ENCODE measurements around the gene RAPGEF4.

Gene RAPGEF4

DNA sequence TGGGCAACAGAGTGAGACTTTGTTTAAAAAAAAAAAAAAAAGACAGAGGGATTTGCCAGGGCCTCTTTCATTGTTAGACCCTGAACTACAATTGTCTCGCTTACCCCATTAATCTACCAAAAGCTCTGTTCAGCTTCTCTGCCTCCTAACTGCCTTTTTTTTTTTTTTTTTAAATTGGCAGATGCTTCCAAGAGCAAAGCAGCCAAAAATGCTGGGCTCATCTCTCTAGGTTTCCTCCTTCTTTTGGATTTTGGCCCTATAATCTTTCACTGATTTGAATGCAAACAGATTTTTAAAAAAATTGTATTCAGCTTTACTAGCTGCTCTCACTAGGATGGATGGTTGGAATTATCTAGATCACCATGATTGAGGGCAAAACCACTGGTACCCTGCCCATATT lies 33.2 kb upstream of the RAPGEF4 start:
- no peak overlapping the region for H3K4me3 ChIP-seq (ENCODE audit: low read depth, low read length)
- TF ChIP-seq, protein P1, sequence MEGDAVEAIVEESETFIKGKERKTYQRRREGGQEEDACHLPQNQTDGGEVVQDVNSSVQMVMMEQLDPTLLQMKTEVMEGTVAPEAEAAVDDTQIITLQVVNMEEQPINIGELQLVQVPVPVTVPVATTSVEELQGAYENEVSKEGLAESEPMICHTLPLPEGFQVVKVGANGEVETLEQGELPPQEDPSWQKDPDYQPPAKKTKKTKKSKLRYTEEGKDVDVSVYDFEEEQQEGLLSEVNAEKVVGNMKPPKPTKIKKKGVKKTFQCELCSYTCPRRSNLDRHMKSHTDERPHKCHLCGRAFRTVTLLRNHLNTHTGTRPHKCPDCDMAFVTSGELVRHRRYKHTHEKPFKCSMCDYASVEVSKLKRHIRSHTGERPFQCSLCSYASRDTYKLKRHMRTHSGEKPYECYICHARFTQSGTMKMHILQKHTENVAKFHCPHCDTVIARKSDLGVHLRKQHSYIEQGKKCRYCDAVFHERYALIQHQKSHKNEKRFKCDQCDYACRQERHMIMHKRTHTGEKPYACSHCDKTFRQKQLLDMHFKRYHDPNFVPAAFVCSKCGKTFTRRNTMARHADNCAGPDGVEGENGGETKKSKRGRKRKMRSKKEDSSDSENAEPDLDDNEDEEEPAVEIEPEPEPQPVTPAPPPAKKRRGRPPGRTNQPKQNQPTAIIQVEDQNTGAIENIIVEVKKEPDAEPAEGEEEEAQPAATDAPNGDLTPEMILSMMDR (IDR thresholded peaks at IDR 0.05; ENCODE audit: borderline replicate concordance, insufficient read depth, low read depth, low read length), result no peak

DNA sequence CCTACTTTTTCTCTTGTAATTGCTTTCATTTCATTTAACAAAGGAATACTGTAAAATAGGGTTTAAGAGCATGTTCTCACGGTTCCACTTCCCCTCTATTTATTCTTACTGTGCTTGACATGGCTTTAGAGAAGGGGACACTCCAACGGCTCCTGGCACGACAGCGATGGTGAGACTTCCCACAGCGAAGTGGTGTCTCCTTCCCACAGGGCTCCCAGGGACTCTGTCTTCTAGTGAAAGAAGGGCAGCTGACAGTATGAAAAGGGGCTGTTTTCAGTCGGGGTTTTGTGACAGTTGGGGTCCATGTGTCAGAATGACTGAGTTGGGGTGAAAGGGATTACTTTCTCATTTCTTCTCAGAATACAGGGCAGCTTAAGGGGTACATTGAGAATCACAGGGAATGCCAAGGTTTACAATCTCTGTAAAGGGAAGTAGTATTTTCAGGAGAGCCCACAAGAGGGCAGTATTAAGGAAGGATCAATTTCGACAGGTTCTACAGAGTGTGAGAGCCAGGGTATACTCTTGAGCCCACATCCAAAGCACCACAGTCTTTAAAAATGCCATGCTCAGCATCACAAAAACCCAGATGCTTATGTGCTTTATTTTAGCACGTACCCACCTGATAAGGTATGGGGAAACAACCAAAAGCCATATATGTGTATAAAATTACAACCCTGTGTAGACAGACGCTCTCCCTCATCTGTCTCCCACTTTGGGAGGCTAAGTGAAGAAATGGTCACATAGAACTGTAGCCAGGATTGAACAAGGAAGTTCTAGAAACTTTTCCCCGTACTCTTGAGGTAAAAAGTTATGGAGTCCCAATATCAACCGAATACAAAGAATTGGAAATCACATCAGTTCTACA lies 31.3 kb upstream of the RAPGEF4 start:
- TF ChIP-seq, protein P1 (IDR thresholded peaks at IDR 0.05; ENCODE audit: borderline replicate concordance, insufficient read depth, low read depth, low read length), result peak; percentile 45; the same call in 1 of the 2 replicates
- H3K4me3 ChIP-seq (ENCODE audit: low read depth, low read length), result no peak overlapping the region

DNA sequence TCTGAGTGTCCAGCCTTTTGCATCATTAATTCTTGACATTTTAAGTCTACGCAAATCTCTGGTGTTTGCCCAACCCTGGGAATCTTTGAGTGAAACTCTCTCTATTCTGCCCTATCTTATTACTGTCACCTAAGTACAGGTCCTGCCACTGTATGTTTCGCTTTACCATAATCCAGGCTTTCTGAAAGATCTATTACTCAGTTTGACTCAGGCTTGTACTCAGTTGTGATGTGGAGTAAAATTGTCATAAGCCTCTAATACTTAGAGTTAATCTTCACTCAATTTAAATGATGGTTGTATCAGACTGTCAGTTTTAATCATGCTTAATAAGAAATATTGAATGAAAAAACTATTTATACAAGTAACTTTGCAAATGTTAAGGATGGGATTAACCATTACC lies 30.3 kb upstream of the RAPGEF4 start:
- TF ChIP-seq, protein P1 (IDR thresholded peaks at IDR 0.05; ENCODE audit: borderline replicate concordance, insufficient read depth, low read depth, low read length), result no peak

DNA sequence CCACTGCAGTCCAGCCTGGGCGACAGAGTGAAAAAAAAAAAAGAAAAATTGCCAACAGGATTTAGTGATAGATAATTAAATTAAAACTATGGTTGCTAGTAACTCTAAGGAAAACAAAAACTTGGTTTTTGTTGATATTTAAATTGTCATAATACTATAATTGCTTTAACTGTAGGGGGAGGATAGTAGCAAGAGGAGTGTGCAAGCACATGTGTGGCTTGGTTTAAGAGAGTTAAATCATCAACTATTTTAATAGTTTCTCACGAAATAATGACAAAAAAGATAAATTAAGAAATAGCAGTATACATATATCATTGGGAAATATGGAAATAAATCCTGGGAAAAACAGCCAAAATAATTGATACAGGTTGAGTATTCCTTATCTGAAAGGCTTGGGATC lies 27.4 kb upstream of the RAPGEF4 start:
- H3K4me3 ChIP-seq (ENCODE audit: low read depth, low read length), result no peak overlapping the region
- TF ChIP-seq, protein P1 (IDR thresholded peaks at IDR 0.05; ENCODE audit: borderline replicate concordance, insufficient read depth, low read depth, low read length), result no peak

More for the DNA sequence above, 30.3 kb upstream of the RAPGEF4 start:
- H3K4me3 ChIP-seq (ENCODE audit: low read depth, low read length), result no peak overlapping the region

DNA sequence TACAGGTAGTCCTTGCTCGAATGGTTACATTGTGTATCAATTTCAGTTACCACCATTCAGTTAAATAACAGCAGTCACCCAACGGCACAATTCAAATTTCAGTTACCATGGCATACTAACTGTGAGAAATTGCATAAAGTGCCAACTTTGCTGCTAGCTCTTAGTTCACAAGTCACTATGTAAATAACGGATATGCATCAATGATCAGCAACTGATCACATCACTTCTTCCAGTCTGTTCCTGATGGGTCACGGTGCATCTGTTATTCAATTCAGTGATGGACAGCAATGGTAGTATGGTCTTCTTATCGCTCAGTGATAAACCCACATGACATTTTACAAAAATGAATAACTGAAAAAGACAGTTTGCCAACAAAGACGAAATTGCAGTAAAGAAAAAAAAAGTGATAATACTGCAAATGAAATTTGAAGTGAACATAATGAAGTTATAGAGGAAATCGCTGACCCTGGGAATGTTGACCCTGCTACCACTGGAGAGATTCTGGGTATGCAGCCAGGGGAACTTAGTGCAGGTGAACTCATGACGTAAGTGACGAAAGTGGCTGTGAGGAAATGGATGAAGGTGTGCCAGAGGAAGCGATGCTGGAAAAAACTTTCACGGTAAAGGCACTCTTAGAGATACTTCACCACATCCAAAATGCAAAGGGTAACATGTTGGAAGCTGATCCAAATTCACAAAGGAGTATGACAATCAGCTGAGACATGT lies 25.9 kb upstream of the RAPGEF4 start:
- no peak overlapping the region for H3K4me3 ChIP-seq (ENCODE audit: low read depth, low read length)
- TF ChIP-seq, protein P1 (IDR thresholded peaks at IDR 0.05; ENCODE audit: borderline replicate concordance, insufficient read depth, low read depth, low read length), result no peak

DNA sequence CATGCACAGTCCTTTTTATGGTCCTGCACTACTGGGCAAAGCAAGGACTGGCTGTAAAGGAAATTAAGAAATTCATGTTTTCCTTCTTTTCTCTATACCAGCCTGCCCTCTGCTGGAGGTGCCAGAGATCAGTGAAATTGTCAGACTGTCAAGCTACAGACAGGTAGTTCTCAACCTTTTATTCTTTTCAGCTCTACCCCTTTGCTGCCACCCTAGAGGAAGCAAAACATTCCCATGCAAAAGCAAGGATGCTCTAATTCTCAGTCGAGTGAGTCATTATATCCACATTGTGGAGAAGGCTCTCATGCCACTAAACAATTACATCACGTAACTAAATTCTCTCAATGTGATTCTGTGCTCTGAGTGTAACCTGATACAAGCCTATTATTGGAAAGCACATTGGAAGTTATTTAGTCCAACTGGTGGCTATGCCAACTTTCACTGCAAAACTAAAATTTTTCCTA lies 25.0 kb upstream of the RAPGEF4 start:
- TF ChIP-seq, protein P1 (IDR thresholded peaks at IDR 0.05; ENCODE audit: borderline replicate concordance, insufficient read depth, low read depth, low read length), result peak; percentile 54; the same call in 1 of the 2 replicates
- H3K4me3 ChIP-seq (ENCODE audit: low read depth, low read length), result no peak overlapping the region

Measured in GM12875 (cell line).